AG04449 (cell line): Measurements from ENCODE around the gene DUSP5.

Experiments
- CTCF ChIA-PET: fragments of 350-600 bp; formaldehyde crosslinking; extraction: SDS; loops from one replicate; lab custom pipeline; 2021; ENCODE audit warnings: antibody characterized with exemption; lab: Yijun Ruan, JAX
- POLR2A ChIA-PET: fragments of 400-600, 350-600 bp; formaldehyde crosslinking; extraction: SDS; loops from one replicate; lab custom pipeline; 2020; ENCODE audit warnings: antibody characterized with exemption, inconsistent platforms; lab: Yijun Ruan, JAX
- DNase-seq: peaks from one replicate; pipeline ENCODE4 v3.0.0-alpha.2; 2010; ENCODE audit warnings: low read depth, low spot score
- H3K4me3 ChIP-seq: 2 replicates; pipeline ENCODE4 v1.5.1; 2011; ENCODE audit warnings: low read depth, mild to moderate bottlenecking, control low read depth, low read length
- CTCF ChIP-seq: IDR thresholded peaks from one replicate; pipeline ENCODE4 v1.5.1; 2011; ENCODE audit warnings: mild to moderate bottlenecking, moderate library complexity, low read length, control low read depth, inconsistent platforms; ENCODE audit not compliant: insufficient read depth; ENCODE audit errors: missing control alignments

Gene DUSP5

GRCh38 chr10:110457851-110458250 lies 39.9 kb upstream of the DUSP5 start:
- H3K4me3 ChIP-seq = no peak overlapping the region
- POLR2A ChIA-PET = no interaction called here
- CTCF ChIA-PET = interaction anchor here (1.1 to 1.5 kb wide), 2 partner anchors 10 to 11 kb away, joined by 3 to 4 read pairs; no protein-coding TSS in a partner anchor
- DNase-seq = no peak
- TF ChIP-seq CTCF = no peak

- ChIA-PET POLR2A (no interaction called here), CTCF (interaction anchor here (1.5 kb wide), 1 partner anchor 10 kb away, joined by 4 read pairs; no protein-coding TSS in a partner anchor)
- H3K4me3 ChIP-seq = no peak overlapping the region
- no peak for DNase-seq
- no peak for TF ChIP-seq CTCF
These were observed 39.3 kb upstream of the DUSP5 start for GRCh38 chr10:110458266-110458920.

- DNase-seq = no peak
- POLR2A ChIA-PET = no interaction called here
- CTCF ChIA-PET = no interaction called here
- TF ChIP-seq CTCF = no peak
- H3K4me3 ChIP-seq = no peak overlapping the region
These were observed 38.1 kb upstream of the DUSP5 start for GRCh38 chr10:110459600-110459999.

- ChIA-PET POLR2A (no interaction called here), CTCF (no interaction called here)
- TF ChIP-seq CTCF = no peak
- no peak overlapping the region for H3K4me3 ChIP-seq
- DNase-seq = no peak
These were observed 37.4 kb upstream of the DUSP5 start for GRCh38 chr10:110460111-110460809.

GRCh38 chr10:110461088-110461487 lies 36.6 kb upstream of the DUSP5 start:
- DNase-seq = no peak
- no peak overlapping the region for H3K4me3 ChIP-seq
- no peak for TF ChIP-seq CTCF
- POLR2A ChIA-PET = no interaction called here
- CTCF ChIA-PET = no interaction called here

GRCh38 chr10:110461530-110461929 lies 36.2 kb upstream of the DUSP5 start:
- ChIA-PET POLR2A (no interaction called here), CTCF (no interaction called here)
- DNase-seq = no peak
- TF ChIP-seq CTCF = no peak
- no peak overlapping the region for H3K4me3 ChIP-seq
